A549 (cell line): ENCODE measurements around the gene CTNS.

ENCODE experiments used
- CTCF ChIP-seq: fragments of >200 bp; sonication (Bioruptor Twin); formaldehyde crosslinking; IDR thresholded peaks from 3 replicates; pipeline ENCODE4 v1.5.1; 2016
- MAX ChIP-seq: IDR thresholded peaks from 2 replicates; pipeline ENCODE4 v1.6.1; 2012
- NPAS2 ChIP-seq: fragments of 250-450 bp; sonication (Bioruptor Pico); IDR thresholded peaks from 2 replicates; pipeline ENCODE4 v1.8.0; 2022; ENCODE audit warnings: mild to moderate bottlenecking, moderate library complexity, borderline replicate concordance

- TF ChIP-seq CTCF: no peak
- TF ChIP-seq MAX: no peak
- TF ChIP-seq NPAS2 (CRISPR knock-in tag): no peak
Observed at GRCh38 chr17:3710951-3711383, 74.4 kb downstream of the CTNS start.
